ENCODE data around the gene DNAH14.

DNA sequence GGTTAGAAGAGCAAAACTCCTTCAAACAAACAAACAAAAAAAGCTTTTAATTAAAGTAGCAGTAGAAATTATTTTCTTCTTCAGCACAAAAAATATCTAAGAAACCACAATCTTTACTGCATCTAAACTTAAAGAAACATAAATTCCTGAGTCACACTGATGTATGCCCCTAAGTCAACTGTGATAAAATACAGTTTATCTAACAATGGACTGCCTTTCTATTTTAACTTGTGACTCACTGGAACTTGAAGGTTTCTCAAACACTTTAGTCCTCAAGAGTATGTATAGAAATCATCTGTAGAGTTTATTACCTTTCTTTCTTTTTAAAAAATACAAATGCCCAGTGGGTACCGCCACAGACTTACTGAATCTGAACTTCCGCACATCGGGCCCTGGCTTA, 412.2 kb downstream of the DNAH14 start:
- TF ChIP-seq GATA2 (IDR thresholded peaks at IDR 0.05; ENCODE audit: low read depth, low read length) (no peak), GATA3 (IDR thresholded peaks at IDR 0.05; ENCODE audit: low read depth, low read length) (no peak)
